Spleen (tissue), 11 donors: ENCODE data around the gene ZNF256. TPM values are rescaled to one million over a fixed set of nuclear protein-coding genes. Genes with fewer than 3 reads are reported as not detected.

Experiments used
- DNase-seq: peaks from one replicate; pipeline ENCODE4 v3.0.0-alpha.2; 2020
- H3K27ac ChIP-seq, 8 donors: fragments of 200-600 bp; sonication (generic) in 7 of 8; 1 replicate in 4 of 8; 2 replicates in 4 of 8; pipeline versions ENCODE4 v1.5.0 to v1.8.0; 2016 to 2021; ENCODE audit warnings: inconsistent platforms in 4 of 8, mild to moderate bottlenecking in 4 of 8, moderate library complexity in 1 of 8
- H3K27me3 ChIP-seq, 7 donors: fragments of 200-600 bp; sonication (generic) in 6 of 7; replicated peaks in 1 of 7; 1 replicate in 4 of 7; 2 replicates in 3 of 7; pipeline versions ENCODE4 v1.5.0 to v1.8.0; 2016 to 2021; ENCODE audit warnings: inconsistent platforms in 3 of 7, mild to moderate bottlenecking in 1 of 7
- H3K36me3 ChIP-seq, 6 donors: fragments of 200-600 bp; sonication (generic) in 5 of 6; 1 replicate in 4 of 6; 2 replicates in 2 of 6; pipeline versions ENCODE4 v1.5.0 to v1.8.0; 2016 to 2021; ENCODE audit warnings: inconsistent platforms in 2 of 6
- H3K4me1 ChIP-seq, 6 donors: fragments of 200-600 bp; sonication (generic) in 5 of 6; 1 replicate in 3 of 6; 2 replicates in 3 of 6; pipeline versions ENCODE4 v1.5.0 to v1.8.0; 2016 to 2021; ENCODE audit warnings: inconsistent platforms in 3 of 6
- H3K4me3 ChIP-seq, 8 donors: fragments of 200-600 bp; sonication (generic) in 7 of 8; 1 replicate in 4 of 8; 2 replicates in 4 of 8; pipeline versions ENCODE4 v1.5.0 to v1.8.0; 2016 to 2021; ENCODE audit warnings: inconsistent platforms in 4 of 8, mild to moderate bottlenecking in 4 of 8, moderate library complexity in 2 of 8
- H3K9me3 ChIP-seq, 8 donors: fragments of 200-600 bp; sonication (generic) in 7 of 8; 1 replicate in 4 of 8; 2 replicates in 4 of 8; pipeline versions ENCODE4 v1.5.0 to v1.8.0; 2016 to 2021; ENCODE audit warnings: inconsistent platforms in 4 of 8
- CTCF ChIP-seq, 11 experiments: fragments of 200-600 bp in 7 of 11; fragments of 450-650 bp in 4 of 11; sonication (generic) in 4 of 11; IDR thresholded peaks in 8 of 11; conservative IDR thresholded peaks in 3 of 11; 1 replicate in 7 of 11; 2 replicates in 4 of 11; pipeline versions ENCODE4 v1.4.0 to v1.8.0; 2016 to 2021; ENCODE audit warnings: antibody characterized with exemption in 11 of 11, inconsistent platforms in 4 of 11, mild to moderate bottlenecking in 1 of 11
- POLR2A ChIP-seq, 3 donors: fragments of 450-650 bp; IDR thresholded peaks; one replicate each; pipeline ENCODE4 v1.5.1; 2017; ENCODE audit warnings: antibody characterized with exemption in 3 of 3, mild to moderate bottlenecking in 1 of 3
- POLR2AphosphoS5 ChIP-seq, 3 donors: sonication (generic); formaldehyde crosslinking; IDR thresholded peaks; one replicate each; pipeline ENCODE4 v1.5.1; 2017; ENCODE audit warnings: antibody characterized with exemption in 3 of 3
- WGBS, 5 donors: extraction: QIAGEN DNeasy Blood & Tissue Kit in 3 of 5; methylation state at CpG; one replicate each; pipeline versions ENCODE4 v1.1.5 to v1.1.7; 2013 to 2018; 5-methylcytosine and 5-hydroxymethylcytosine counted together
- intact Hi-C: fragments of 100-400 bp; cut with DNase I; formaldehyde crosslinking; loops from one replicate; pipeline ENCODE4 v1.15.0; 2023; ENCODE audit warnings: low total_unique reads
- polyA plus RNA-seq, 3 donors: library from polyadenylated mRNA; stranded (reverse); fragments of 200-250 nt; gene quantifications; one replicate each; pipeline ENCODE4 v1.2.1, GENCODE V29; 2013
- total RNA-seq, 7 donors: library from RNA; depleted of rRNA in 3 of 7; stranded (reverse); fragments of >200 nt in 3 of 7; fragmentation: NEBNext Ultra II Directional in 4 of 7; extraction: Animal tissue kit (Norgen Biotek cat#: 25700) in 4 of 7; gene quantifications; one replicate each; pipeline versions ENCODE4 v1.1.0 to v1.2.1, GENCODE V29; 2016 to 2021
- donor health status: healthy with polysubstance abuse.
- donor health status: DM: no; HTN: no; CAD: no; lungs with moderate emphysema.
- donor health status: DM: no; HTN: no; CAD: no.
- donor health status: Bipolar disorder and iron deficiency.
- donor health status: healthy.
- donor health status: DM: no; HTN: no; CAD: no.
- donor health status: DM: yes; HTN: yes; CAD: no.

ZNF256 gene
- total and polyA plus RNA-seq, 10 donors: 4.1 to 10.9 (median 9.3) TPM

GRCh38 chr19:57941593-57941992, 5.9 kb downstream of the ZNF256 start:
- Histone ChIP-seq H3K4me3 (no peak overlapping the region), H3K4me1 (peaks cover 2 to 14% (median 7%) of the 10 kb centered on the region in 6 donors), H3K9me3 (peaks cover 18 to 100% (median 99%) of the 10 kb centered on the region in 8 donors), H3K27me3 (no peaks in the 10 kb centered on the region), H3K27ac (no peak overlapping the region), H3K36me3 (peaks cover 25 to 92% (median 55%) of the 10 kb centered on the region in 6 donors)
- intact Hi-C loops: no loop called here
- TF ChIP-seq CTCF (IDR thresholded peaks at IDR 0.05 in 8 of 11, conservative IDR thresholded peaks at IDR 0.05 in 3 of 11): no peak
- TF ChIP-seq POLR2AphosphoS5 (IDR thresholded peaks at IDR 0.05): no peak
- TF ChIP-seq POLR2A (IDR thresholded peaks at IDR 0.05): no peak
- WGBS, 5 donors: 97 to 100% (median 98%) methylated on average over 3 of the region's 3 CpGs
- DNase-seq: no peak

- Histone ChIP-seq H3K27ac (peak overlapping the region in 1 of 8 donors; percentile 75), H3K9me3 (peaks cover 0 to 100% (median 96%) of the 10 kb centered on the region in 8 donors), H3K27me3 (no peaks in the 10 kb centered on the region), H3K4me1 (peaks cover 0 to 17% (median 9%) of the 10 kb centered on the region in 6 donors), H3K4me3 (peak overlapping the region in 1 of 8 donors; percentile 82), H3K36me3 (peaks cover under 1 to 72% (median 16%) of the 10 kb centered on the region in 6 donors)
- TF ChIP-seq CTCF (IDR thresholded peaks at IDR 0.05 in 8 of 11, conservative IDR thresholded peaks at IDR 0.05 in 3 of 11) (no peak), POLR2AphosphoS5 (IDR thresholded peaks at IDR 0.05) (no peak), POLR2A (IDR thresholded peaks at IDR 0.05) (no peak)
- intact Hi-C loops: no loop called here
- WGBS, 5 donors: 88 to 92% (median 90%) methylated on average over 12 of the region's 12 CpGs
- DNase-seq: no peak
Measured at GRCh38 chr19:57935731-57936130, 11.8 kb downstream of the ZNF256 start.

DNA sequence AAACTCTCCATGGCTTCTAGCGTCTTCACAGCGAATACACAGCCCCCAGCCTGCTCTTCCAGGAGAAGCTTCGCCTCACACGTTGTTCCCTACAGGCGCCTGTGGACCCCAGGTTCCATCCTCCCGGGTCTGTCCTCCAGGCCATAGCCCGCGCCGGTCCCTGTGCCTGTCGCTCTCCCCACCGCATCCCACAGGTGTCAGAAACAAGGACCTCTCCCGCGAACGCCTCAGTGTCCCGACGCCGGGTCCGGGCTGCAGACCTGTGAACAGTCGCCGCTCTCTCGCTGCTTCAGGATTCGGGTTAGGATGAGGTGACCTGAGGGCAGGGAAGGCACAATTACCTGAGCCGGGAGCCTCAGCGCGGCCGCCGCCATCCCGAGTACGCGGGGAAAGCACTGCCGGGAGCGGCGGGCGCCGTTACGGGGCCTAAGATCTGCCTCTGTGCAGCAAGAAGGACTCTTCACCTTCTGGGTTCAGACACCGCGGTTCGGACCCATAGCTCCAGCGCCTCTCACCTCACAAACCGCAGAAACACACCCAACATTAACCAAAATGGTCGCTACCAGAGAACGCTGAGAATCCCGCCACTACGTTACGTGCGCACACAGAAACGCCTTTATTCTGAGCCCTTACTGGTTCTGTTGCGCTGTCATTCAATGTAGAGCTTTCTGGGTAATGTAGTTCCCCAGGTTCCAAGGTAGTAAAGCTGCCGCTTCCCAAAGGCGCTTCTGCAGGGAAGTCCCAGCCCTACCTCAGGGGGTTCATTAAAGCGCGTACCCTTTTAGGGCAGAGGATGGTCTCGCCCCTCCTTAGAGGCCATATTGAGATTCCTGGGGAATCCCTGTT, 12.5 kb downstream of the ZNF256 start, which contains the start of gene ZNF418:
Gene ZNF418, minus strand, starts transcription at position 583 of the 846 bp plus-strand sequence. CDS start 1,580 bp downstream, outside the sequence.
- H3K4me1 ChIP-seq: peaks cover 0 to 17% (median 9%) of the 10 kb centered on the region in 6 donors
- 6 to 11% (median 7%) methylated on average over 39 to 54 of the region's 54 CpGs for WGBS, 5 donors
- intact Hi-C loops: no loop called here
- H3K27ac ChIP-seq: peak within 1 kb of the TSS; percentile 36 to 83 (median 71)
- H3K9me3 ChIP-seq: peaks cover 0 to 100% (median 96%) of the 10 kb centered on the region in 8 donors
- H3K4me3 ChIP-seq: peak within 1 kb of the TSS; percentile 56 to 82 (median 62)
- peaks cover 0 to 70% (median 11%) of the 10 kb centered on the region in 6 donors for H3K36me3 ChIP-seq
- TF ChIP-seq POLR2AphosphoS5 (IDR thresholded peaks at IDR 0.05) (peak; percentile 45 to 64 (median 62)), CTCF (IDR thresholded peaks at IDR 0.05 in 8 of 11, conservative IDR thresholded peaks at IDR 0.05 in 3 of 11) (no peak)
- peak; percentile 77 for DNase-seq
- H3K27me3 ChIP-seq: no peaks in the 10 kb centered on the region

DNA sequence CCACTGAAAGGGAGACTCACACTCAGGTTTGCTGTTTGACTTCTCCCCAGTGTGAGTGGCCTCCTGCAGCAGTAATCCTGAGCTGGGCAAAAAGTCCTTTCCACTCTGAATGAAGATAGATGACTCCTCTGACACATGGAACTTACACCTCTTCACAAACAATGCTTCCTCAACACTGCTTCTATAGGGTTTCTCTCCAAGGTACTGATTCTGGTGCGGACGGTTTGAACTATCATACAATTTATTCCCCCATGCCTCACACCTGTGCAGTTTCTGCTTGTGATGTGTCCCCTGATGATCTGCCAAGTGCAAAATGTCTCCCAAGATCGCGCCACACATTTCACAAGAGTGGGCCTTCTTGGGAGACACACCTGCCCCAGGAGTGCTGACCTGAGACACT, 19.9 kb downstream of the ZNF256 start:
- no peak for DNase-seq
- intact Hi-C loops: no loop called here
- no peak overlapping the region for H3K27ac ChIP-seq
- no peaks in the 10 kb centered on the region for H3K27me3 ChIP-seq
- TF ChIP-seq POLR2AphosphoS5 (IDR thresholded peaks at IDR 0.05) (no peak), CTCF (IDR thresholded peaks at IDR 0.05 in 8 of 11, conservative IDR thresholded peaks at IDR 0.05 in 3 of 11) (no peak), POLR2A (IDR thresholded peaks at IDR 0.05) (no peak)
- no peak overlapping the region for H3K4me3 ChIP-seq
- peaks cover 24 to 100% (median 96%) of the 10 kb centered on the region in 8 donors for H3K9me3 ChIP-seq
- H3K36me3 ChIP-seq: peaks cover 0 to 78% (median 36%) of the 10 kb centered on the region in 6 donors
- 95 to 99% (median 97%) methylated on average over 4 of the region's 4 CpGs for WGBS, 5 donors
- H3K4me1 ChIP-seq: no peaks in the 10 kb centered on the region
